GM12872 (cell line): ENCODE results near the gene ARHGAP26.

Source experiments
- TF ChIP-seq, protein P1 (sequence below): IDR thresholded peaks from 3 replicates; pipeline ENCODE4 v1.5.1; 2011; ENCODE audit warnings: low read depth, mild to moderate bottlenecking, low read length, moderate library complexity; ENCODE audit not compliant: insufficient read depth

ARHGAP26 gene

DNA sequence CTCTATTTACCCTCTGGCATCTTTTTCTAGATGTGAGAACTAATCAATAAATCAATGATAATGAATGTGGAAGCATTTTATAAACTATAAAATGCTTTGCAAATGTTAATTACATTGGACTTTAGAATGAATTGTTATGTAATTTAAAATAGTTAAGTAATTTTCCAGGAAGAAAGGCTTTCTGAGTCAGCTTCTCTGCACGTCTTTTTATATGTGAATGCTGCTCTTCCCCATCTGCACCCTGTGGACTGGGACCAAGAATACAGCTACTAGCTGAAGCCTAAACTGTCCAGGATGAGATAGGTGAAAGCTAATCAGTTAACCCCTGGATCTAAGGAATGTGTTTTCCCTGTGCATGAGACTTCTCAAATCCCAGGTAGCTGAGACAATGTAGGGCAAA lies 340.4 kb downstream of the ARHGAP26 start:
- TF ChIP-seq, protein P1, sequence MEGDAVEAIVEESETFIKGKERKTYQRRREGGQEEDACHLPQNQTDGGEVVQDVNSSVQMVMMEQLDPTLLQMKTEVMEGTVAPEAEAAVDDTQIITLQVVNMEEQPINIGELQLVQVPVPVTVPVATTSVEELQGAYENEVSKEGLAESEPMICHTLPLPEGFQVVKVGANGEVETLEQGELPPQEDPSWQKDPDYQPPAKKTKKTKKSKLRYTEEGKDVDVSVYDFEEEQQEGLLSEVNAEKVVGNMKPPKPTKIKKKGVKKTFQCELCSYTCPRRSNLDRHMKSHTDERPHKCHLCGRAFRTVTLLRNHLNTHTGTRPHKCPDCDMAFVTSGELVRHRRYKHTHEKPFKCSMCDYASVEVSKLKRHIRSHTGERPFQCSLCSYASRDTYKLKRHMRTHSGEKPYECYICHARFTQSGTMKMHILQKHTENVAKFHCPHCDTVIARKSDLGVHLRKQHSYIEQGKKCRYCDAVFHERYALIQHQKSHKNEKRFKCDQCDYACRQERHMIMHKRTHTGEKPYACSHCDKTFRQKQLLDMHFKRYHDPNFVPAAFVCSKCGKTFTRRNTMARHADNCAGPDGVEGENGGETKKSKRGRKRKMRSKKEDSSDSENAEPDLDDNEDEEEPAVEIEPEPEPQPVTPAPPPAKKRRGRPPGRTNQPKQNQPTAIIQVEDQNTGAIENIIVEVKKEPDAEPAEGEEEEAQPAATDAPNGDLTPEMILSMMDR: no peak

DNA sequence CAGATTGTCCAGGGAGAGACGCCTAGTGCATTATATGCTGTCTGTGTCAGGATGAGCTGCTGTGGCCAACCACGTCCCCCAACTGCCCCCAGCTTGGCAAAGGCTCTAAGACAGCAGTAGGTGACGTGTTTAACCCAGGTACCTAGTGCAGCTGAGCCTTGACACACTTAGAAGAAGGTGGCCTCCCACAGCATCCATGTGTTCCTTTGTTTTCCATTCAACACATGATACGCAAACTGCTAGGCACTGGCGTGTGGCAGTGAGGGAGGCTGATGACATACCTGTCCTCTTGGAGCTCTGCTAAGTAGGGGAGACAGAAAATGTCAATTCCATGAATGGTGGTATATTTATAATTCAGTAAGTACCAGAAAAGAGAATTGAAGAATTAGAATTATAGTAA lies 341.6 kb downstream of the ARHGAP26 start:
- TF ChIP-seq, protein P1: no peak

DNA sequence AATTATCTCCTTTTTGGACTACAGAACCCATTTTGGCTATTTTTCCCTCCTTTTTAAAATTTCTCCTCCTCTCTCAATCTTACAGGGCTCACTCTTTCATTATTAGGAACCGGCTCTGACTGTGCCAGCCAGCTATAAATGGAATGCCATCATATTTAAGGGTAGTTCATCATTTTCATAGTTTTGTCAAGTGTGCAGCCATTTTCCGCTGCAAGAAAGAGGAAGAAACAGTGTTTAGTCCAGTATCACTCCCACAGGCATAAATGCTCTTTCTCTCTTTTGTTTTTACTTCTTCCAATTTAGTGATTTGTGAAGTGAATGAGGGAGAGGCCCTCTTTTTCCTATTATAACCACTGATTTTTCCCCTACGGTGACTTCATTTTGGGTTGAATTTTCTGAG lies 343.3 kb downstream of the ARHGAP26 start:
- TF ChIP-seq, protein P1: no peak

DNA sequence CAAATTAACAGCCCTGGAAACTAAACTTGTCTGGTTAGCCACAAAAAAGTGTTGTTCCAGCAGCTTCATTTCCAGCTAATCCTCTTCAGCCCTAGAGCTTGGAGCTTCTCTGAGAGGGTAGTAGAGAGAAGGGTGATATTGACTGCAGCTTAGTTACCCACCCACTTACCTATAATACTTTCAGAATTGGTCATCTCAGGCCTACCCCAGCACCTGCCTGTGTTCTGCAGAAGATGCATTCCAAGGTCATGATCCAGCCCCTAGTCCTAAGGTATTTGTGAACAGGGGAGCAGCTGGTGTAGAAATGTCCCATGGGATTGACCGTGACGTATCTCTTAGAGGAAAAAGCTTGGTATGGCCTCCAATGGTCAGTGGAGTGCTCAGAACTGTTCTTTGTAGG lies 344.3 kb downstream of the ARHGAP26 start:
- TF ChIP-seq, protein P1: no peak

DNA sequence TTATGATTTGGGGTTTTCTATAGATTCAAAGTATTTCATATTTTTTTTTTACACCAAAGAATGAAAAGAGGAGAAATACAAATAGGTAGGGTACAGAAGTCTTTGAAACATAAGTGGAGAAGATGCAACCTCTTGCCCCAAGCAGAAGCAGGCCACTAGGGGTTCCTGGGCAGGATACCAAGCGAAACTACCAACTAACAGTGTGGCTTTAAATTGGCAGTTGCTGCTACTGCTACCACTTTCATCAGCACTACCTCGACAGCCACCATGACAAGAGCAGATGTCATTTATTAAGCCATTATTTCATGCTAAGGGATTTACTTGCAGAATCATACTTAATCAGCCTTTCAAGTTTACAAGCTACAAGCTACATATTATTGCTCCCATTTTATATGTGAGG lies 345.2 kb downstream of the ARHGAP26 start:
- TF ChIP-seq, protein P1: peak; percentile 44; the same call in 1 of the 3 replicates

DNA sequence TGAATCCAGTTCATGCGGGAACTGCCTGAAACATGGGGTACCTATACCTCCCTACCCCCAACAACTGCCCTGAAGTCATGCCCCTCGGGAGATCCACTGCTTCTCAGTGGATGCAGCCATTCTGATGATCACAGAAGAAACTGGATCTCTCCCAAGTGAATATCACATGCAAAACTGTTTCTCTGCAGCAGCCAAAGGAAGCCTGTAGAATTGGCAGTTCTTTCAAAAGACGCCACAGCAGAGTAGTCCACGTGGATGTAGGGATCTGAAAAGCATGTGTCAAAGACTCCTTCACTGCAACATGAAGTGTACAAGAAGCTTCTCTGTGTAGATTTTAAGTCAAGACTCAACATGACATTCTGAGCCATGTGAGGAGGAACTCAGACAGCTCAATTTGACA lies 346.6 kb downstream of the ARHGAP26 start:
- TF ChIP-seq, protein P1: no peak

DNA sequence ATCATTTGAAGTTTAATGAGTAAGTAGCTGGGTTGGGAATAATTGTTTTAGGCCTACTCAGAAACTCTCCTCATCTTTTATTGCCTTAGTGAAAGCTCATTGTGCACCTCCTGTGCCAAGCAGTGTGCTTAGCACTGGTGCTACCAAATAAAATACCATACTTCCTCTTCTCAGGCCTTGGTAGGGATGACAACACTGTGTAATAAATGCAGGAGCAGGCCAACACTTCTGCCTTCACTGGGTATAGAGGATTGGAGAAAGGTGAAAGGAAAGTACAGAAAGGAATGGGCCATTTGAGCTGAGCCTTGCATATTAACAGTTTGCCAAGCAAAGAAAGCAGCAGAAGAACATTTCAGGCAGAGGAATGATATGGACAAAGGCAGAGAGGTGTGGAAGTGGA lies 347.6 kb downstream of the ARHGAP26 start:
- TF ChIP-seq, protein P1: no peak

DNA sequence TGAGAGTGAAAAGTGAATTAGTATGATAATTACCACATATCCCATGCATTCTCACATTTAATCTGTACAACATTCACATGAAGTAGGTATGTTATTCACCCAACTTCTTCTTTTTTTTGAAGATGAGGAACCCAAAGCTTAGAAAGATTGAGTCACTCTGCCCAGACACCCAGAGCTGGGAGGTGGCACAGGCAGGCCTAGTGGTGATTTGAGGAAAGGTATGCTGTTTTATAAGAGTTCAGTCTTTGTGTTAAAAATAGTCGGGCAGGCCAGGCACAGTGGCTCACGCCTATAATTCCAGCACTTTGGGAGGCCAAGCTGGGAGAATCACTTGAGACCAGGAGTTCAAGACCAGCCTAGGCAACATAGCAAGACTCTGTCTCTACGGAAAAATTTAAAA lies 348.0 kb downstream of the ARHGAP26 start:
- TF ChIP-seq, protein P1: no peak
